Fibroblast of the aortic adventitia (primary cell): ENCODE measurements around the gene SPDEF. TPM values are rescaled to one million over a fixed set of nuclear protein-coding genes. Genes with fewer than 3 reads are reported as not detected.
A peak's percentile ranks its signal among the peaks of the same experiment; 100 is the strongest.

Source experiments
- DNase-seq: peaks from one replicate; pipeline ENCODE4 v3.0.0-alpha.2; 2010; ENCODE audit warnings: low read depth
- H3K4me3 ChIP-seq: 2 replicates; pipeline ENCODE4 v1.5.1; 2011; ENCODE audit warnings: low read depth, mild to moderate bottlenecking, control low read depth, low read length, moderate library complexity
- CTCF ChIP-seq: IDR thresholded peaks from 2 replicates; pipeline ENCODE4 v1.5.1; 2011; ENCODE audit warnings: mild to moderate bottlenecking, low read length, control low read depth, inconsistent platforms; ENCODE audit not compliant: insufficient read depth
- total RNA-seq: library from RNA; depleted of rRNA; stranded (reverse); fragments of >200 nt; gene quantifications from 2 replicates; pipeline ENCODE4 v1.2.3, GENCODE V29; 2012; ENCODE audit warnings: low replicate concordance

SPDEF gene
- total RNA-seq, 1 donor = not detected

GRCh38 chr6:34549026-34549803 is 6.9 kb downstream of the SPDEF start:
- no peak for TF ChIP-seq CTCF
- no peak for DNase-seq

GRCh38 chr6:34547701-34548644 is 8.2 kb downstream of the SPDEF start:
- no peak for TF ChIP-seq CTCF
- no peak for DNase-seq

More at GRCh38 chr6:34549026-34549803, 6.9 kb downstream of the SPDEF start:
- H3K4me3 ChIP-seq = no peak overlapping the region

GRCh38 chr6:34546551-34547321 is 9.4 kb downstream of the SPDEF start:
- TF ChIP-seq CTCF = no peak
- peak; percentile 23 for DNase-seq
- no peak overlapping the region for H3K4me3 ChIP-seq

More at GRCh38 chr6:34547701-34548644, 8.2 kb downstream of the SPDEF start:
- H3K4me3 ChIP-seq = no peak overlapping the region

- no peak for DNase-seq
- no peak overlapping the region for H3K4me3 ChIP-seq
- no peak for TF ChIP-seq CTCF
Observed at GRCh38 chr6:34544776-34545471, 11.2 kb downstream of the SPDEF start.

GRCh38 chr6:34544052-34544604 is 12.0 kb downstream of the SPDEF start:
- TF ChIP-seq CTCF = no peak
- H3K4me3 ChIP-seq = no peak overlapping the region
- no peak for DNase-seq
